Esophagus muscularis mucosa (tissue), 4 donors: Measurements from ENCODE around the gene ZSWIM1. TPM values are rescaled to one million over a fixed set of nuclear protein-coding genes. Genes with fewer than 3 reads are reported as not detected.
"Not testable (repeated sequence)": the region's sequence is repeated elsewhere in the genome, so short reads cannot be mapped to it uniquely, and the experiment has no call there.

Experiments used
- DNase-seq: peaks from one replicate; pipeline ENCODE4 v3.0.0-alpha.2; 2017; ENCODE audit errors: extremely low spot score
- H3K27ac ChIP-seq, 4 donors: fragments of 200-600 bp; sonication (generic); replicated peaks in 1 of 4; 1 replicate in 3 of 4; 2 replicates in 1 of 4; pipeline ENCODE4 v1.5.1; 2016 to 2019; ENCODE audit warnings: mild to moderate bottlenecking in 1 of 4
- H3K27me3 ChIP-seq, 4 donors: fragments of 200-600 bp; sonication (generic); one replicate each; pipeline versions ENCODE4 v1.5.1 to v1.6.0; 2016 to 2019
- H3K36me3 ChIP-seq, 4 donors: fragments of 200-600 bp; sonication (generic); one replicate each; pipeline ENCODE4 v1.5.1; 2016 to 2019
- H3K4me1 ChIP-seq, 4 donors: fragments of 200-600 bp; sonication (generic); one replicate each; pipeline ENCODE4 v1.5.1; 2016 to 2019
- H3K4me3 ChIP-seq, 4 donors: fragments of 200-600 bp; sonication (generic); 1 replicate in 2 of 4; 2 replicates in 2 of 4; pipeline ENCODE4 v1.5.1; 2016 to 2019; ENCODE audit warnings: mild to moderate bottlenecking in 4 of 4, moderate library complexity in 1 of 4
- H3K9me3 ChIP-seq, 4 donors: fragments of 200-600 bp; sonication (generic); 1 replicate in 3 of 4; 2 replicates in 1 of 4; pipeline ENCODE4 v1.5.1; 2016 to 2019
- EP300 ChIP-seq: sonication (generic); formaldehyde crosslinking; IDR thresholded peaks from one replicate; pipeline ENCODE4 v1.6.1; 2017; ENCODE audit warnings: antibody characterized with exemption
- POLR2A ChIP-seq: fragments of 450-650 bp; IDR thresholded peaks from one replicate; pipeline ENCODE4 v1.6.1; 2017; ENCODE audit warnings: antibody characterized with exemption, moderate library complexity, mild to moderate bottlenecking, low read depth
- POLR2AphosphoS5 ChIP-seq, 2 donors: sonication (generic); formaldehyde crosslinking; IDR thresholded peaks; one replicate each; pipeline ENCODE4 v1.6.1; 2017; ENCODE audit warnings: antibody characterized with exemption in 2 of 2
- WGBS: methylation state at CpG from one replicate; pipeline ENCODE4 v1.1.5; 2018; 5-methylcytosine and 5-hydroxymethylcytosine counted together
- intact Hi-C: fragments of 100-400 bp; cut with DNase I; formaldehyde crosslinking; loops from one replicate; pipeline ENCODE4 v1.15.1; 2023
- total RNA-seq, 4 donors: library from RNA; depleted of rRNA; stranded (reverse); fragments of >200 nt; gene quantifications; one replicate each; pipeline versions ENCODE4 v1.1.0 to v1.2.1, GENCODE V29; 2016
- TF ChIP-seq, protein P1 (sequence below), 3 experiments: fragments of 200-600 bp in 2 of 3; fragments of 450-650 bp in 1 of 3; sonication (generic) in 2 of 3; IDR thresholded peaks; one replicate each; pipeline ENCODE4 v1.5.1; 2017 to 2019; ENCODE audit warnings: antibody characterized with exemption in 3 of 3, mild to moderate bottlenecking in 2 of 3, moderate library complexity in 1 of 3

The ZSWIM1 gene
- total RNA-seq, 4 donors from 2014 or later: 7.1 to 13.5 (median 9.2) TPM

DNA sequence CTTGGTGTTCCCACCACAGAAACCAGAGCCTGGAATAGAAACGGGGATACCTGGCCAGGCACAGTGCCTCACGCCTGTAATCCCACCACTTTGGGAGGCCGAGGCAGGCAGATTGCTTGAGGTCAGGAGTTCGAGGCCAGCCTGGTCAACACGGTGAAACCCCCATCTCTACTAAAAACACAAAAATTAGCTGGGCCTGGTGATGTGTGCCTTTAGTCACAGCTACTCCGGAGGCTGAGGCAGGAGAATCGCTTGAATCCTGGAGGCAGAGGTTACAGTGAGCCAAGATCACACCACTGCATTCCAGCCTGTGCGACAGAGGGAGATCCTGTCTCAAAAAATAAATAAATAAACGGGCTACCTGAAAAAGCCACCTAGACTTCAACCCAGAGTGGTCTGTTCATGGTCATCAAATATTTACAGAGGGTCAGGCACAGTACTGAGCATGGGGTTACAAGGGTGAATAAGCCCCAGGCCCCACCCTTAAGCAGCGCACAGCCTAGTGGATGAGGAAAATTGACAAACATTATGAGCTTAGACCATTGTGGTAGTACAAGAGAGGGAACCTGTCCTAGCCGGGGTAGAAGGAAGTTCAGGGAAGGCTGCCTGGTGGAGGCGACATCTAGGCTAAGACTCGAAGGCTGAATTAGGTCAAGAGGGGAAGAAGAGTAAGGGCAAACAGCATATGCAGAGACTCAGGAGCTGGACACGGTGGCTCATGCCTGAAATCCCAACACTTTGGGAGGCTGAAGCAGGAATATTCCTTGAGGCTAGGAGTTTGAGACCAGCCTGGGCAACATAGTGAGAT lies 46.2 kb downstream of the ZSWIM1 start:
- H3K4me1 ChIP-seq: peaks cover 18 to 24% (median 22%) of the 10 kb centered on the region in 4 donors
- no peaks in the 10 kb centered on the region for H3K9me3 ChIP-seq
- no peak overlapping the region for H3K4me3 ChIP-seq
- WGBS: 78% methylated on average over 14 of the region's 14 CpGs
- intact Hi-C loops: no loop called here
- no peak for TF ChIP-seq EP300
- TF ChIP-seq POLR2A: no peak
- TF ChIP-seq, protein P1, sequence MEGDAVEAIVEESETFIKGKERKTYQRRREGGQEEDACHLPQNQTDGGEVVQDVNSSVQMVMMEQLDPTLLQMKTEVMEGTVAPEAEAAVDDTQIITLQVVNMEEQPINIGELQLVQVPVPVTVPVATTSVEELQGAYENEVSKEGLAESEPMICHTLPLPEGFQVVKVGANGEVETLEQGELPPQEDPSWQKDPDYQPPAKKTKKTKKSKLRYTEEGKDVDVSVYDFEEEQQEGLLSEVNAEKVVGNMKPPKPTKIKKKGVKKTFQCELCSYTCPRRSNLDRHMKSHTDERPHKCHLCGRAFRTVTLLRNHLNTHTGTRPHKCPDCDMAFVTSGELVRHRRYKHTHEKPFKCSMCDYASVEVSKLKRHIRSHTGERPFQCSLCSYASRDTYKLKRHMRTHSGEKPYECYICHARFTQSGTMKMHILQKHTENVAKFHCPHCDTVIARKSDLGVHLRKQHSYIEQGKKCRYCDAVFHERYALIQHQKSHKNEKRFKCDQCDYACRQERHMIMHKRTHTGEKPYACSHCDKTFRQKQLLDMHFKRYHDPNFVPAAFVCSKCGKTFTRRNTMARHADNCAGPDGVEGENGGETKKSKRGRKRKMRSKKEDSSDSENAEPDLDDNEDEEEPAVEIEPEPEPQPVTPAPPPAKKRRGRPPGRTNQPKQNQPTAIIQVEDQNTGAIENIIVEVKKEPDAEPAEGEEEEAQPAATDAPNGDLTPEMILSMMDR (IDR thresholded peaks at IDR 0.05): no peak
- no peak for TF ChIP-seq POLR2AphosphoS5 (IDR thresholded peaks at IDR 0.05)
- no peak overlapping the region for H3K27ac ChIP-seq
- H3K27me3 ChIP-seq: no peaks in the 10 kb centered on the region
- no peak for DNase-seq
- H3K36me3 ChIP-seq: no peaks in the 10 kb centered on the region

DNA sequence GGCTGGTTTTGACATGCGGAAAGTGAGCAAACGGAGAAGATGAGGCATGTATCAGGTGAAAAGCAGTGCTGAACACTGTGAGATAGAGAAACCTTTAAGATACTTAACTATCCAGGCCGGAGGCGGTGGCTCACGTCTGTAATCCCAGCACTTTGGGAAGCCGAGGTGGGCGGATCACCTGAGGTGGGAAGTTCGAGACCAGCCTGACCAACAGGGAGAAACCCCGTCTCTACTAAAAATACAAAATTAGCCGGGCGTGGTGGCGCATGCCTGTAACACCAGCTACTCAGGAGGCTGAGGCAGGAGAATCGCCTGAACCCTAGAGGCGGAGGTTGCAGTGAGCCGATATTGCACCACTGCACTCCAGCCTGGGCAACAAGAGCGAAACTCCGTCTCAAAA lies 50.7 kb downstream of the ZSWIM1 start:
- H3K36me3 ChIP-seq, DNase-seq, H3K27me3 ChIP-seq, H3K9me3 ChIP-seq, H3K4me3 ChIP-seq, H3K27ac ChIP-seq: not testable (repeated sequence)
- peaks cover 17 to 27% (median 24%) of the 10 kb centered on the region in 4 donors for H3K4me1 ChIP-seq
- intact Hi-C loops: loop anchor here (10.0 kb wide), 1 partner anchor 137 kb away; the partner anchor contains the start of genes DNTTIP1 and WFDC3
- WGBS: 93% methylated on average over 17 of the region's 17 CpGs

DNA sequence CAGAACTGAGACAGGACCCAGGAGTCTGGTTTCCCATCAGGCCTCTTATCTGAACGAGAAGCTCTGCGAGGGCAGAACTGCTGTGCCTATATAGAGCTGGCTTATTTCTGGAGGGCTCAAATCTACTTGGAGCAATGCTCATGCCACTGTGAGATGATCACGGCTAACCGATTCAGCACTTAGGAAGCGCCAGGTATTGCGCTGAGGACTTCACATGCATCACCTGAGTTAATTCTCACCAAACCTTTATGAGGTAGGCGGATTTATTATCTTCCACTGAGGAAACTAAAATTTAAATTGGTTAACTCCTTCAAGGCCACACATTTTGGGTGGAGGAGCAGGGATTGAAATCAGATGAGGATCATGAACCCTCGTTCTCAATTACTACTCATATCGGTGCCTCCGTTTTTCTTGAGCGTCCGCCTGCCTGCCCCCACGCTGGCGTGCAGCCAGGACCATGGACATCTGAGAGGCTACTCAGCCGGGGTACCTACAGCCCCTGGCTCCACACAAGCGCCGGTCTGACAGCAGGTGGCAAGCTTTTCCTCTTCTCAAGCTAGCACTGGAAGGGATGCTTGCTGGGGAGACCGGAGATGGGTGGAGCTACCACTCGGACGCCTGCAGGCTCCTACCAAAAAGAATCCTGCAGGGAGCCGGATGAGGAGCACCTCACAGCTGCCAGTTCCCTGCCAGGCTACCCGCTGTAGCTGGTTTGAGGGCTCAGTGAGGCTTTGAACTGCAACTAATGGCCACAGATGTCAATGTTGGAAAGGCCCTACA lies 52.4 kb downstream of the ZSWIM1 start:
- intact Hi-C loops: loop anchor here (2.0 to 10.0 kb wide), 2 partner anchors 43 to 139 kb away; partner anchors contain the start of genes CTSA, DNTTIP1, NEURL2 and WFDC3
- no peaks in the 10 kb centered on the region for H3K9me3 ChIP-seq
- WGBS: 21% methylated on average over 18 of the region's 22 CpGs
- H3K27ac ChIP-seq: peak overlapping the region; percentile 100
- no peak for DNase-seq
- no peaks in the 10 kb centered on the region for H3K27me3 ChIP-seq
- peak overlapping the region; percentile 92 to 100 (median 100) for H3K4me3 ChIP-seq
- peaks cover 20 to 41% (median 30%) of the 10 kb centered on the region in 4 donors for H3K4me1 ChIP-seq
- H3K36me3 ChIP-seq: peaks cover 13 to 20% (median 16%) of the 10 kb centered on the region in 4 donors
- TF ChIP-seq POLR2A (no peak), EP300 (no peak), POLR2AphosphoS5 (IDR thresholded peaks at IDR 0.05) (peak in 1 of 2 donors; percentile 13)
- TF ChIP-seq, protein P1 (IDR thresholded peaks at IDR 0.05): peak; percentile 14 to 32 (median 24)

DNA sequence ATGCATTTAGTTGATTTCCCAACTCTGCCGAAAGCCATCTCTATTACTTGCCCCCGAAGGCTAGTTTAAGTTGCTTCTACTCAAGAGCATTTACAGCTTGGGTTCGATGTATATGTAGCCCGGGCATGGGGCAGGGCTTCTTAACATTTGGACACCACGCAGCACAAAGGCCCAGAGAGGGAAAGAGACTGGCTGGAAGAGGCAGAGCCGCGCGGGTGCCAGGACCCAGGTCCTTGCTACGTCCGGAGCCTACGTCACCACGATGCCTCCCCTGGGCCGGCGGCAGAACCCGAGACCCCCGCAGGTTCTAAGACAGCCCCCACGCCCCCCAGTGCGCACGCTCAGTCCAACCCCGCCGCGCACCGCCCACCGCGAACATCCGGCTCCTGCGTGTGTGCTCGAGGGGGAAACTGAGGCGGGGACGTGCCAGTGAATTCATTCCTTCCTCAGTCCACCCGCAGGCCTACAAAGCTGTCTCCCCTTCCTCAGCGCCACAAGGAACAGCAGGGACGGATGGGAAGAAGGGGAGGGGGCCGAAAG lies 53.1 kb downstream of the ZSWIM1 start:
- WGBS: 0% methylated on average over 10 of the region's 34 CpGs
- intact Hi-C loops: loop anchor here (2.0 to 10.0 kb wide), 2 partner anchors 43 to 139 kb away; partner anchors contain the start of genes CTSA, DNTTIP1, NEURL2 and WFDC3

More for the DNA sequence above, 53.1 kb downstream of the ZSWIM1 start:
- peak overlapping the region; percentile 92 to 100 (median 100) for H3K4me3 ChIP-seq
- H3K27ac ChIP-seq: peak overlapping the region; percentile 100
- TF ChIP-seq POLR2A (no peak), POLR2AphosphoS5 (IDR thresholded peaks at IDR 0.05) (no peak), EP300 (no peak)
- TF ChIP-seq, protein P1 (IDR thresholded peaks at IDR 0.05): no peak
- H3K36me3 ChIP-seq: peaks cover 19 to 27% (median 22%) of the 10 kb centered on the region in 4 donors
- H3K27me3 ChIP-seq: no peaks in the 10 kb centered on the region
- H3K4me1 ChIP-seq: peaks cover 20 to 45% (median 30%) of the 10 kb centered on the region in 4 donors
- DNase-seq: no peak
- H3K9me3 ChIP-seq: no peaks in the 10 kb centered on the region

Other genes with a start within 250 kb of the ZSWIM1 start
- gene WFDC9, start 249.9 kb upstream of the ZSWIM1 start, total RNA-seq: not detected
- not detected for gene WFDC11, start 211.0 kb upstream of the ZSWIM1 start, total RNA-seq
- gene WFDC13, start 179.2 kb upstream of the ZSWIM1 start, total RNA-seq: not detected
- under 1 TPM in 1 of 4 donors, not detected in 3; 0.69 TPM for gene WFDC10B, start 176.2 kb upstream of the ZSWIM1 start, total RNA-seq
- gene SPINT4, start 158.9 kb upstream of the ZSWIM1 start, total RNA-seq: not detected
- gene WFDC3, start 89.3 kb upstream of the ZSWIM1 start, total RNA-seq: 1 to 10 TPM in 2 of 4 donors, under 1 TPM in 1, not detected in 1; 0.80 to 3.3 (median 3.2) TPM
- gene DNTTIP1, start 89.3 kb upstream of the ZSWIM1 start, total RNA-seq: 10 to 100 TPM; 28.2 to 35.9 (median 30.6) TPM
- 1 to 10 TPM in 1 of 4 donors, under 1 TPM in 2, not detected in 1; 0.83 to 2.7 (median 0.91) TPM for gene UBE2C, start 68.6 kb upstream of the ZSWIM1 start, total RNA-seq
- 1 to 10 TPM in 3 of 4 donors, under 1 TPM in 1; 0.46 to 3.1 (median 1.8) TPM for gene TNNC2, start 53.9 kb upstream of the ZSWIM1 start, total RNA-seq
- gene SNX21, start 47.4 kb upstream of the ZSWIM1 start, total RNA-seq: 10 to 100 TPM; 54.0 to 78.5 (median 63.5) TPM
- gene ACOT8, start 23.8 kb upstream of the ZSWIM1 start, total RNA-seq: 10 to 100 TPM; 30.0 to 41.9 (median 33.7) TPM
- 1 to 10 TPM; 2.1 to 5.4 (median 4.0) TPM for gene ZSWIM3, start 23.6 kb upstream of the ZSWIM1 start, total RNA-seq
- 1 to 10 TPM; 1.7 to 4.6 (median 3.0) TPM for gene SPATA25, start 6.4 kb downstream of the ZSWIM1 start, total RNA-seq
- gene NEURL2, start 10.0 kb downstream of the ZSWIM1 start, total RNA-seq: 10 to 100 TPM; 10.8 to 16.1 (median 13.0) TPM
- gene CTSA, start 10.1 kb downstream of the ZSWIM1 start, total RNA-seq: 10 to 100 TPM; 44.8 to 70.2 (median 48.3) TPM
- gene PLTP, start 30.9 kb downstream of the ZSWIM1 start, total RNA-seq: 100 to 1,000 TPM; 109 to 342 (median 176) TPM
- gene PCIF1, start 53.5 kb downstream of the ZSWIM1 start, total RNA-seq: 10 to 100 TPM; 35.3 to 51.2 (median 37.2) TPM
- gene ZNF335, start 91.0 kb downstream of the ZSWIM1 start, total RNA-seq: 10 to 100 TPM; 12.9 to 19.0 (median 15.3) TPM
- gene MMP9, start 127.7 kb downstream of the ZSWIM1 start, total RNA-seq: 1 to 10 TPM in 1 of 4 donors, under 1 TPM in 3; 0.11 to 6.5 (median 0.63) TPM
- gene SLC12A5, start 148.0 kb downstream of the ZSWIM1 start, total RNA-seq: 1 to 10 TPM in 1 of 4 donors, under 1 TPM in 1, not detected in 2; 0.99 to 1.2 TPM
- gene NCOA5, start 208.7 kb downstream of the ZSWIM1 start, total RNA-seq: 10 to 100 TPM; 17.4 to 36.8 (median 29.9) TPM
- gene CD40, start 237.1 kb downstream of the ZSWIM1 start, total RNA-seq: 10 to 100 TPM in 3 of 4 donors, 1 to 10 TPM in 1; 10.0 to 21.6 (median 16.9) TPM